ENCODE data around the gene NEK11. TPM values are rescaled to one million over a fixed set of nuclear protein-coding genes. Genes with fewer than 3 reads are reported as not detected.
"Not testable (repeated sequence)": the region's sequence is repeated elsewhere in the genome, so short reads cannot be mapped to it uniquely, and the experiment has no call there.

The NEK11 gene
- total RNA-seq, 1 experiment from 2014 or later: 3.5 TPM

GRCh38 chr3:131036200-131036816, 9.6 kb downstream of the NEK11 start:
- no peak for DNase-seq (ENCODE audit: low spot score)
- in situ Hi-C loops (cut with HindIII; ENCODE audit: low sequenced_read_pairs): no loop called here

GRCh38 chr3:131036986-131037385, 10.3 kb downstream of the NEK11 start:
- in situ Hi-C loops (cut with HindIII; ENCODE audit: low sequenced_read_pairs): no loop called here
- DNase-seq (ENCODE audit: low spot score): no peak

- in situ Hi-C loops (cut with HindIII; ENCODE audit: low sequenced_read_pairs): no loop called here
- DNase-seq (ENCODE audit: low spot score): no peak
These were observed 11.6 kb downstream of the NEK11 start for GRCh38 chr3:131038326-131038725.

GRCh38 chr3:131042271-131042985, 15.8 kb downstream of the NEK11 start:
- DNase-seq (ENCODE audit: low spot score); in situ Hi-C loops (cut with HindIII; ENCODE audit: low sequenced_read_pairs): not testable (repeated sequence)

- in situ Hi-C loops (cut with HindIII; ENCODE audit: low sequenced_read_pairs): no loop called here
- no peak for DNase-seq (ENCODE audit: low spot score)
These were observed 20.9 kb downstream of the NEK11 start for GRCh38 chr3:131047582-131047981.

GRCh38 chr3:131048030-131048429, 21.4 kb downstream of the NEK11 start:
- DNase-seq (ENCODE audit: low spot score): no peak
- in situ Hi-C loops (cut with HindIII; ENCODE audit: low sequenced_read_pairs): no loop called here

- no peak for DNase-seq (ENCODE audit: low spot score)
- in situ Hi-C loops (cut with HindIII; ENCODE audit: low sequenced_read_pairs): no loop called here
These were observed 23.3 kb downstream of the NEK11 start for GRCh38 chr3:131050001-131050400.

DNA sequence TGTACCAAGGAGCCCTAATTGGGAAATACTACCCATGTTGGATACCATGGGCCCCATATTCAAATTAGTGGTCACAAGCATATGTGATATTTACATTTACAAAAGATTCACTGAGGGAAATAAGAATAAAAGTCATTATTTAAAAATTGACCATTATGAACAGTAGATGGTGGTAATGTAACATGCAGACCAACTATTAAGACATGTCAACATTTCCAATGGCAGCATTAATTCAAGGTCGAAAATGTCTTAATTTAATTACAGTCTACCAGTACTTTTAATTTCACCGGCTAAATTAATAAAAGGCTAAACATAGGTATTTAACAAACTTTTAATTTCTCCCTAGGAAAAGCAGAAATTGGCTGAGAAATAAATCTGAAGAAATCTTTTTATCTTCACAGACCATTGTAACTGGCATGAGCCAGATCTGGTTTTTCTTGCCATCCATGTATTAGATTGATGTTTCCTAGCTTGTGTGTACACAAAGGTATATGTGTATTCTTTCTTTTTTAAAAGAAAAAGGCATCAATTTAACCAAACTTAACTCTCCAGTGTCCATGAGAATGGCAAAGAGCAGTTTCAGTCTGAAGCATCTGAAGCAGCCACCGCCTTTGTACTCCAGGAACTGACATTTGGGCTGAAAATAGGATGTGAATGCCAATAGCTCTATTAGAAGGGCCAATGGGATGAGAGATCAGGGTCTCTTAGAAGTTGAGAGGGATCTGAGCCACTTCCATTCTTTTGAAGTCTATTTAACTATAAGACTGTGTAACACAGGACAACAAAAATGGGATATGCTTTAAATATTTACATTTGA, 26.6 kb downstream of the NEK11 start:
- in situ Hi-C loops (cut with HindIII; ENCODE audit: low sequenced_read_pairs): no loop called here

GRCh38 chr3:131067983-131068382, 41.3 kb downstream of the NEK11 start:
- no peak for DNase-seq (ENCODE audit: low spot score)
- in situ Hi-C loops (cut with HindIII; ENCODE audit: low sequenced_read_pairs): no loop called here

More for the DNA sequence above, 26.6 kb downstream of the NEK11 start:
- peak; percentile 14 for DNase-seq (ENCODE audit: low spot score)

GRCh38 chr3:131072099-131072559, 45.5 kb downstream of the NEK11 start:
- in situ Hi-C loops (cut with HindIII; ENCODE audit: low sequenced_read_pairs): no loop called here
- DNase-seq (ENCODE audit: low spot score): no peak

GRCh38 chr3:131072845-131073244, 46.2 kb downstream of the NEK11 start:
- in situ Hi-C loops (cut with HindIII; ENCODE audit: low sequenced_read_pairs): no loop called here
- no peak for DNase-seq (ENCODE audit: low spot score)

GRCh38 chr3:131075632-131076328, 49.1 kb downstream of the NEK11 start:
- in situ Hi-C loops (cut with HindIII; ENCODE audit: low sequenced_read_pairs): no loop called here
- no peak for DNase-seq (ENCODE audit: low spot score)

DNA sequence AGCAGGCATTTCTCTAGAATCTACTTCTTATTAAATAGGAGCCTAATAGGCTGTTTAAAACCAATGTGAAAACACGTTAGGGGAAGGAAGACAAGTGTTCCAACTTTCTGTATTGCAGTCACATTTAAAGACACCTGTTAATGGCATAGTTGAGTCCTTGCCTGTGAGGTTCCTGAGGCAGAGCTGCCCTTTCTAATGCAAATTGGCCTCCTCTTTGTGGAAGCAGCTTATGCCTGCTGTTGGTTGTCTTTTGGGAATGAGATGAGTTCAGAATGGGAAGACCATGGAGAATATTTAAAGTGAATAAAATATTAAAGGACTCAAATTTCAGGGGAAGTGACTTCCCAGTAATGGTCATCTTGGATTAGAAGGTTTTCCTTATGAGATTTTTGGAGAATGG, 51.2 kb downstream of the NEK11 start:
- DNase-seq (ENCODE audit: low spot score): no peak
- in situ Hi-C loops (cut with HindIII; ENCODE audit: low sequenced_read_pairs): no loop called here

GRCh38 chr3:131079086-131079485, 52.4 kb downstream of the NEK11 start:
- DNase-seq (ENCODE audit: low spot score): no peak
- in situ Hi-C loops (cut with HindIII; ENCODE audit: low sequenced_read_pairs): no loop called here

- DNase-seq (ENCODE audit: low spot score): no peak
- in situ Hi-C loops (cut with HindIII; ENCODE audit: low sequenced_read_pairs): no loop called here
These were observed 54.5 kb downstream of the NEK11 start for GRCh38 chr3:131081224-131081623.

- in situ Hi-C loops (cut with HindIII; ENCODE audit: low sequenced_read_pairs): no loop called here
These were observed 55.6 kb downstream of the NEK11 start for GRCh38 chr3:131082246-131082645.

GRCh38 chr3:131082871-131083863, 56.5 kb downstream of the NEK11 start:
- in situ Hi-C loops (cut with HindIII; ENCODE audit: low sequenced_read_pairs): no loop called here
- DNase-seq (ENCODE audit: low spot score): peak; percentile 87

More at GRCh38 chr3:131082246-131082645, 55.6 kb downstream of the NEK11 start:
- DNase-seq (ENCODE audit: low spot score): no peak

GRCh38 chr3:131091768-131092167, 65.1 kb downstream of the NEK11 start:
- no peak for DNase-seq (ENCODE audit: low spot score)
- in situ Hi-C loops (cut with HindIII; ENCODE audit: low sequenced_read_pairs): no loop called here

All from G401 (cell line).